HEK293 (cell line): ENCODE measurements around the gene ADAMTSL5.

Experiments used
- KLF1 ChIP-seq: fragments of 450-650 bp; formaldehyde crosslinking; IDR thresholded peaks from 2 replicates; pipeline ENCODE4 v1.5.1; 2016; ENCODE audit warnings: missing biosample characterization, missing genetic modification characterization
- KLF16 ChIP-seq: fragments of 450-650 bp; formaldehyde crosslinking; IDR thresholded peaks from 2 replicates; pipeline ENCODE4 v1.5.1; 2017; ENCODE audit warnings: missing biosample characterization, missing genetic modification characterization
- MEIS1 ChIP-seq: sonication (generic); formaldehyde crosslinking; IDR thresholded peaks from 2 replicates; pipeline ENCODE4 v1.8.1; 2022; ENCODE audit warnings: missing genetic modification reagents, mild to moderate bottlenecking, borderline replicate concordance
- OVOL3 ChIP-seq: fragments of 450-650 bp; formaldehyde crosslinking; IDR thresholded peaks from 2 replicates; pipeline ENCODE4 v1.5.1; 2016; ENCODE audit warnings: missing biosample characterization, missing genetic modification characterization
- PRDM4 ChIP-seq: fragments of 450-650 bp; formaldehyde crosslinking; IDR thresholded peaks from 2 replicates; pipeline ENCODE4 v1.5.1; 2017; ENCODE audit warnings: missing biosample characterization, missing genetic modification characterization
- RBAK ChIP-seq: fragments of 450-650 bp; formaldehyde crosslinking; IDR thresholded peaks from 2 replicates; pipeline ENCODE4 v1.5.1; 2016; ENCODE audit warnings: missing biosample characterization, missing genetic modification characterization
- SP3 ChIP-seq: fragments of 450-650 bp; formaldehyde crosslinking; IDR thresholded peaks from 2 replicates; pipeline ENCODE4 v1.5.1; 2016; ENCODE audit warnings: missing biosample characterization, missing genetic modification characterization
- ZBTB21 ChIP-seq: fragments of 450-650 bp; formaldehyde crosslinking; IDR thresholded peaks from 2 replicates; pipeline ENCODE4 v1.5.1; 2017; ENCODE audit warnings: missing biosample characterization, missing genetic modification characterization
- ZNF146 ChIP-seq: fragments of 450-650 bp; formaldehyde crosslinking; IDR thresholded peaks from 2 replicates; pipeline ENCODE4 v1.5.1; 2016; ENCODE audit warnings: missing biosample characterization, missing genetic modification characterization
- ZNF157 ChIP-seq: fragments of 450-650 bp; formaldehyde crosslinking; IDR thresholded peaks from 2 replicates; pipeline ENCODE4 v1.5.1; 2016; ENCODE audit warnings: missing biosample characterization, missing genetic modification characterization
- ZNF19 ChIP-seq: fragments of 450-650 bp; formaldehyde crosslinking; IDR thresholded peaks from 2 replicates; pipeline ENCODE4; 2016; ENCODE audit warnings: missing biosample characterization, missing genetic modification characterization, low read depth
- ZNF202 ChIP-seq: fragments of 450-650 bp; formaldehyde crosslinking; IDR thresholded peaks from 2 replicates; pipeline ENCODE4 v1.5.1; 2016; ENCODE audit warnings: missing biosample characterization, missing genetic modification characterization, borderline replicate concordance
- ZNF366 ChIP-seq: fragments of 450-650 bp; formaldehyde crosslinking; conservative IDR thresholded peaks from 2 replicates; pipeline ENCODE4 v1.5.1; 2016; ENCODE audit warnings: missing biosample characterization, missing genetic modification characterization
- ZNF398 ChIP-seq: fragments of 450-650 bp; formaldehyde crosslinking; IDR thresholded peaks from 2 replicates; pipeline ENCODE4 v1.5.1; 2017; ENCODE audit warnings: missing biosample characterization, missing genetic modification characterization
- ZNF404 ChIP-seq: fragments of 450-650 bp; formaldehyde crosslinking; IDR thresholded peaks from 2 replicates; pipeline ENCODE4 v1.5.1; 2017; ENCODE audit warnings: missing biosample characterization, missing genetic modification characterization
- ZNF529 ChIP-seq: fragments of 450-650 bp; formaldehyde crosslinking; IDR thresholded peaks from 2 replicates; pipeline ENCODE4 v1.5.1; 2017; ENCODE audit warnings: missing genetic modification characterization, missing biosample characterization; ENCODE audit not compliant: insufficient replicate concordance
- ZNF530 ChIP-seq: fragments of 450-650 bp; formaldehyde crosslinking; IDR thresholded peaks from 2 replicates; pipeline ENCODE4 v1.5.1; 2016; ENCODE audit warnings: low read depth, missing biosample characterization, missing genetic modification characterization
- ZNF544 ChIP-seq: fragments of 450-650 bp; formaldehyde crosslinking; IDR thresholded peaks from 2 replicates; pipeline ENCODE4 v1.5.0; 2017; ENCODE audit warnings: missing biosample characterization, missing genetic modification characterization
- ZNF624 ChIP-seq: fragments of 450-650 bp; formaldehyde crosslinking; IDR thresholded peaks from 2 replicates; pipeline ENCODE4 v1.5.1; 2017; ENCODE audit warnings: missing biosample characterization, missing genetic modification characterization
- ZNF629 ChIP-seq: fragments of 450-650 bp; formaldehyde crosslinking; IDR thresholded peaks from 2 replicates; pipeline ENCODE4 v1.5.1; 2017; ENCODE audit warnings: missing biosample characterization, missing genetic modification characterization
- ZNF692 ChIP-seq: fragments of 450-650 bp; formaldehyde crosslinking; IDR thresholded peaks from 2 replicates; pipeline ENCODE4 v1.5.1; 2016; ENCODE audit warnings: missing biosample characterization, missing genetic modification characterization
- ZNF76 ChIP-seq: fragments of 450-650 bp; formaldehyde crosslinking; IDR thresholded peaks from 2 replicates; pipeline ENCODE4; 2016; ENCODE audit warnings: low read depth, missing biosample characterization, missing genetic modification characterization, borderline replicate concordance
- ZNF791 ChIP-seq: fragments of 450-650 bp; formaldehyde crosslinking; IDR thresholded peaks from 2 replicates; pipeline ENCODE4 v1.5.1; 2016; ENCODE audit warnings: missing biosample characterization, missing genetic modification characterization
- ZXDB ChIP-seq: fragments of 450-650 bp; formaldehyde crosslinking; IDR thresholded peaks from 2 replicates; pipeline ENCODE4 v1.5.1; 2016; ENCODE audit warnings: missing biosample characterization, missing genetic modification characterization
- TF ChIP-seq, protein P1 (sequence below): sonication (generic); formaldehyde crosslinking; IDR thresholded peaks from 2 replicates; pipeline ENCODE4 v1.8.1; 2022; ENCODE audit warnings: mild to moderate bottlenecking, moderate library complexity, missing genetic modification reagents
- TF ChIP-seq, protein P2 (sequence below): fragments of 450-650 bp; formaldehyde crosslinking; IDR thresholded peaks from 2 replicates; pipeline ENCODE4 v1.5.1; 2016; ENCODE audit warnings: missing biosample characterization, missing genetic modification characterization
- TF ChIP-seq, protein P3 (sequence below): fragments of 450-650 bp; formaldehyde crosslinking; IDR thresholded peaks from 2 replicates; pipeline ENCODE4 v1.5.1; 2016; ENCODE audit warnings: missing biosample characterization, missing genetic modification characterization
- TF ChIP-seq, protein P4 (sequence below): fragments of 450-650 bp; formaldehyde crosslinking; IDR thresholded peaks from 2 replicates; pipeline ENCODE4 v1.5.1; 2016; ENCODE audit warnings: missing biosample characterization, missing genetic modification characterization

Gene ADAMTSL5

DNA sequence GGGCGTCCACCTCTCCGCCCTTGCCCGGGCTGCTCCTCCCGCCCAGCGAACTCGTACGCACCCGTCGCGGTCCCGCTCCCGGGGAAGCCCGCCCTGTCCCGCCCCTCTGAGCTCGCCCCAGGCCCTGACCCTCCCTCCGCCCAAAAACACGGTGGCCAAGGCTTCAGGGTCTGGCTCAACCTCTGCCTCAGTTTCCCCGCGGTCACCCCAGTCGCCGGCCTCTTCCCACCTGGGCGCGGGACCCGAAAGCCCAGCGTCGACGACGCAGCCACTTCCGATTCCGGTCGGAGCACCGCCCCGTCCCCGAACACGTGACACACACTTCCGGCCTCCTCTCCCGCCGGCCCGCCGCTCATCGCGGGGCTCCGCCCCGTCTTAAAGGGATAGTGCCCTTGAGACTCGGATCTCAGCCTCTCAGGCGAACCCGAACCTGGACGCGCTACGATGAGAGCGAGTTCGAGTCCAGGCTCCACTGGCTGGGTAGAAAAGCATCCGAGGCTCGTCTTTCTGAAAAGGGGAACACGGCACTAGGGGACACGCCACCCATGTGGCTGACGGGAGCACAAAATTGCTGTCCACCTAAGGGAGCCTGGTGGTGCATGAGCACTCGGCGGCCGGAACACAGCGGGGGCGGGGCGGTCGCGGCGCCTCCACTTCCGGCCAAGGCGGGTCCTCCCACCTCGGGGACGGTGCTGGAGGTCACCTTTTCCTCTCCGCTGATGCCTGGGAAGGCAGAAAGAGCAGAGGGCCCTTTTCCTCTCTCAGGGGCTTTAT lies 33.7 kb downstream of the ADAMTSL5 start, which contains the start of gene C19orf25 (continued):
- peak; percentile 55 for TF ChIP-seq KLF1 (tag by site-specific recombination)
- TF ChIP-seq ZNF629 (tag by site-specific recombination): peak; percentile 81
- no peak for TF ChIP-seq ZNF624 (tag by site-specific recombination)
- TF ChIP-seq, protein P1, sequence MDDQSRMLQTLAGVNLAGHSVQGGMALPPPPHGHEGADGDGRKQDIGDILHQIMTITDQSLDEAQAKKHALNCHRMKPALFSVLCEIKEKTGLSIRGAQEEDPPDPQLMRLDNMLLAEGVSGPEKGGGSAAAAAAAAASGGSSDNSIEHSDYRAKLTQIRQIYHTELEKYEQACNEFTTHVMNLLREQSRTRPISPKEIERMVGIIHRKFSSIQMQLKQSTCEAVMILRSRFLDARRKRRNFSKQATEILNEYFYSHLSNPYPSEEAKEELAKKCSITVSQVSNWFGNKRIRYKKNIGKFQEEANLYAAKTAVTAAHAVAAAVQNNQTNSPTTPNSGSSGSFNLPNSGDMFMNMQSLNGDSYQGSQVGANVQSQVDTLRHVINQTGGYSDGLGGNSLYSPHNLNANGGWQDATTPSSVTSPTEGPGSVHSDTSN (CRISPR knock-in tag): peak; percentile 67
- TF ChIP-seq ZNF146 (tag by site-specific recombination): no peak
- TF ChIP-seq ZNF530: no peak
- TF ChIP-seq ZNF366 (tag by site-specific recombination): no peak
- no peak for TF ChIP-seq ZNF544
- TF ChIP-seq ZNF529 (tag by site-specific recombination): no peak
- TF ChIP-seq ZBTB21 (tag by site-specific recombination): peak; percentile 47; the same call in 1 of the 2 replicates
- no peak for TF ChIP-seq OVOL3 (tag by site-specific recombination)
- TF ChIP-seq, protein P2, sequence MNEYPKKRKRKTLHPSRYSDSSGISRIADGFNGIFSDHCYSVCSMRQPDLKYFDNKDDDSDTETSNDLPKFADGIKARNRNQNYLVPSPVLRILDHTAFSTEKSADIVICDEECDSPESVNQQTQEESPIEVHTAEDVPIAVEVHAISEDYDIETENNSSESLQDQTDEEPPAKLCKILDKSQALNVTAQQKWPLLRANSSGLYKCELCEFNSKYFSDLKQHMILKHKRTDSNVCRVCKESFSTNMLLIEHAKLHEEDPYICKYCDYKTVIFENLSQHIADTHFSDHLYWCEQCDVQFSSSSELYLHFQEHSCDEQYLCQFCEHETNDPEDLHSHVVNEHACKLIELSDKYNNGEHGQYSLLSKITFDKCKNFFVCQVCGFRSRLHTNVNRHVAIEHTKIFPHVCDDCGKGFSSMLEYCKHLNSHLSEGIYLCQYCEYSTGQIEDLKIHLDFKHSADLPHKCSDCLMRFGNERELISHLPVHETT (tag by site-specific recombination): 0 out of 2 replicates have a peak, but pooled peaks have one; percentile 51
- TF ChIP-seq SP3 (tag by site-specific recombination): peak; percentile 96
- peak; percentile 81 for TF ChIP-seq KLF16 (tag by site-specific recombination)
- TF ChIP-seq ZNF202 (tag by site-specific recombination): no peak
- TF ChIP-seq ZNF404 (tag by site-specific recombination): no peak
- TF ChIP-seq, protein P3, sequence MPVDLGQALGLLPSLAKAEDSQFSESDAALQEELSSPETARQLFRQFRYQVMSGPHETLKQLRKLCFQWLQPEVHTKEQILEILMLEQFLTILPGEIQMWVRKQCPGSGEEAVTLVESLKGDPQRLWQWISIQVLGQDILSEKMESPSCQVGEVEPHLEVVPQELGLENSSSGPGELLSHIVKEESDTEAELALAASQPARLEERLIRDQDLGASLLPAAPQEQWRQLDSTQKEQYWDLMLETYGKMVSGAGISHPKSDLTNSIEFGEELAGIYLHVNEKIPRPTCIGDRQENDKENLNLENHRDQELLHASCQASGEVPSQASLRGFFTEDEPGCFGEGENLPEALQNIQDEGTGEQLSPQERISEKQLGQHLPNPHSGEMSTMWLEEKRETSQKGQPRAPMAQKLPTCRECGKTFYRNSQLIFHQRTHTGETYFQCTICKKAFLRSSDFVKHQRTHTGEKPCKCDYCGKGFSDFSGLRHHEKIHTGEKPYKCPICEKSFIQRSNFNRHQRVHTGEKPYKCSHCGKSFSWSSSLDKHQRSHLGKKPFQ (tag by site-specific recombination): no peak
- TF ChIP-seq ZNF157 (tag by site-specific recombination): no peak
- TF ChIP-seq ZNF791 (tag by site-specific recombination): no peak
- no peak; the same call in 1 of the 2 replicates for TF ChIP-seq ZNF398 (tag by site-specific recombination)
- TF ChIP-seq PRDM4 (tag by site-specific recombination): peak; percentile 5; the same call in 1 of the 2 replicates
- TF ChIP-seq ZNF76 (tag by site-specific recombination): peak; percentile 66; the same call in 1 of the 2 replicates
- TF ChIP-seq, protein P4, sequence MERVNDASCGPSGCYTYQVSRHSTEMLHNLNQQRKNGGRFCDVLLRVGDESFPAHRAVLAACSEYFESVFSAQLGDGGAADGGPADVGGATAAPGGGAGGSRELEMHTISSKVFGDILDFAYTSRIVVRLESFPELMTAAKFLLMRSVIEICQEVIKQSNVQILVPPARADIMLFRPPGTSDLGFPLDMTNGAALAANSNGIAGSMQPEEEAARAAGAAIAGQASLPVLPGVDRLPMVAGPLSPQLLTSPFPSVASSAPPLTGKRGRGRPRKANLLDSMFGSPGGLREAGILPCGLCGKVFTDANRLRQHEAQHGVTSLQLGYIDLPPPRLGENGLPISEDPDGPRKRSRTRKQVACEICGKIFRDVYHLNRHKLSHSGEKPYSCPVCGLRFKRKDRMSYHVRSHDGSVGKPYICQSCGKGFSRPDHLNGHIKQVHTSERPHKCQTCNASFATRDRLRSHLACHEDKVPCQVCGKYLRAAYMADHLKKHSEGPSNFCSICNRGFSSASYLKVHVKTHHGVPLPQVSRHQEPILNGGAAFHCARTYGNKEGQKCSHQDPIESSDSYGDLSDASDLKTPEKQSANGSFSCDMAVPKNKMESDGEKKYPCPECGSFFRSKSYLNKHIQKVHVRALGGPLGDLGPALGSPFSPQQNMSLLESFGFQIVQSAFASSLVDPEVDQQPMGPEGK: peak; percentile 79
- TF ChIP-seq MEIS1 (CRISPR knock-in tag): no peak
- peak; percentile 81 for TF ChIP-seq ZXDB (tag by site-specific recombination)
- no peak for TF ChIP-seq ZNF19 (tag by site-specific recombination)
- no peak for TF ChIP-seq RBAK (tag by site-specific recombination)
- TF ChIP-seq ZNF692 (tag by site-specific recombination): peak; percentile 82
